LNCaP clone FGC (cell line): ENCODE results near the gene MYRIP.

Source experiments
- DNase-seq: peaks from one replicate; pipeline ENCODE4 v3.0.0-alpha.2; 2011; ENCODE audit warnings: low read depth
- H3K4me3 ChIP-seq: 2 replicates; pipeline ENCODE4 v1.5.1; 2011; ENCODE audit warnings: mild to moderate bottlenecking, low read depth, low read length, control low read depth
- TF ChIP-seq, protein P1 (sequence below): IDR thresholded peaks from 2 replicates; pipeline ENCODE4 v1.5.1; 2012; ENCODE audit warnings: mild to moderate bottlenecking; ENCODE audit not compliant: control insufficient read depth, insufficient read depth; ENCODE audit errors: extremely low read depth

Gene MYRIP

DNA sequence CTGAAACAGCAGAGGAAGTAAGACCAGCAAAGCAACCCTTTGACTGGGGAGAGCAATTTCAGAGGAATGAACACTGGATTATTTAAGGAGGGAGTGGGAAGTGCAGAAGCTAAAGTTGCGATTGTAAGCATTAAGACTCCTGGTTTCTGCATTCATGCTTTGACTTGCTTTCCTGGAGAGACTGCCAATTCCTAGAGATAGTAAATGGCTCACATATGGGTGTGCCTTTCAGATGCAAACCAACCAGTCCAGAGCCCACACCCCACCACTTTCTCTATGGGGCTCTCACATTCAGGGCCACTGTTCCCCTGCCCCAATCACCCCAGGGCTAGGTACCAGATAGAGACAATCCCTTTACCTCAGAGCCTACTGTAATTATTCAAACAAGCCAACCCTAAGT lies 299.2 kb downstream of the MYRIP start:
- no peak overlapping the region for H3K4me3 ChIP-seq
- DNase-seq = no peak
- TF ChIP-seq, protein P1, sequence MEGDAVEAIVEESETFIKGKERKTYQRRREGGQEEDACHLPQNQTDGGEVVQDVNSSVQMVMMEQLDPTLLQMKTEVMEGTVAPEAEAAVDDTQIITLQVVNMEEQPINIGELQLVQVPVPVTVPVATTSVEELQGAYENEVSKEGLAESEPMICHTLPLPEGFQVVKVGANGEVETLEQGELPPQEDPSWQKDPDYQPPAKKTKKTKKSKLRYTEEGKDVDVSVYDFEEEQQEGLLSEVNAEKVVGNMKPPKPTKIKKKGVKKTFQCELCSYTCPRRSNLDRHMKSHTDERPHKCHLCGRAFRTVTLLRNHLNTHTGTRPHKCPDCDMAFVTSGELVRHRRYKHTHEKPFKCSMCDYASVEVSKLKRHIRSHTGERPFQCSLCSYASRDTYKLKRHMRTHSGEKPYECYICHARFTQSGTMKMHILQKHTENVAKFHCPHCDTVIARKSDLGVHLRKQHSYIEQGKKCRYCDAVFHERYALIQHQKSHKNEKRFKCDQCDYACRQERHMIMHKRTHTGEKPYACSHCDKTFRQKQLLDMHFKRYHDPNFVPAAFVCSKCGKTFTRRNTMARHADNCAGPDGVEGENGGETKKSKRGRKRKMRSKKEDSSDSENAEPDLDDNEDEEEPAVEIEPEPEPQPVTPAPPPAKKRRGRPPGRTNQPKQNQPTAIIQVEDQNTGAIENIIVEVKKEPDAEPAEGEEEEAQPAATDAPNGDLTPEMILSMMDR = no peak

DNA sequence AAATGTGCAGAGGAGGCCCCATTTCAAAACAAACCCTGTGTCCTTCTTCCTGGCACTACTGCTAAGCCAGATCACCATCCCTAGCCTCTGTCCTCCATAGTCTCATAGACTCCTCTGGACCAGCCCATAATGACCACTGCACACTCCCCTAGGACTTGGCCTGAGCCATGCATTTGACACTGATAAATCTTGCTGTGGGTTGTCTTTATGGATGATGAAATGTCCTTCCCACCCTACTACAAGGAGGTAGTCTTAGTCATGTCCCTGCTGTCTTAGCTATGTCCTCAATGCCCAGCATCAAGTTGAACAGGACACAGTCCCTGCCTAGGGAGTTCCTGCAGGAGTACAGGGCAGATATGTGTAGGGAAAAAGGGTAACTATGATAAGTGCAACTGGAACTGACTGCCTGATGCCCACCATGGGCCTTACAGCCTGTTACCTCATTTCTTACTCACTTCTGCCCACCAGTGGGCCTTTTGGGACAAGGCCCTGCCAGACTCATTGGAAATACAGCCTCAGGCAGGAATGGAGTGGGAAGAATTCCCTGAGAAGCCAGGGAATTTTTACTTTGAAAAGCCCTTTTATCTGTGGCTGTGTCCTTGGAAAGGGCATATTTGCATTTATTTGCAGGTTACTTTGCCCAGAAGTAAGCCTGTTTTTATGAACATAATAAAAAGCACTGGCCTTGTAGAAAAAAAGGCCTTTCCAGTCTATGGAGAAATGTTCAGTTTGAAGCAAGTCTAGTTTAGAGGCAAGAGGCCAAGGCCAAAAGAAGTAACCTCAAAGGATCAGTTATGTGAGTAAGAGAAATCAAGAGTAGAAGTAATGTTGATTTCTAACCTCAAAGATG lies 300.5 kb downstream of the MYRIP start:
- no peak for DNase-seq
- no peak overlapping the region for H3K4me3 ChIP-seq
- TF ChIP-seq, protein P1 = peak; percentile 38

DNA sequence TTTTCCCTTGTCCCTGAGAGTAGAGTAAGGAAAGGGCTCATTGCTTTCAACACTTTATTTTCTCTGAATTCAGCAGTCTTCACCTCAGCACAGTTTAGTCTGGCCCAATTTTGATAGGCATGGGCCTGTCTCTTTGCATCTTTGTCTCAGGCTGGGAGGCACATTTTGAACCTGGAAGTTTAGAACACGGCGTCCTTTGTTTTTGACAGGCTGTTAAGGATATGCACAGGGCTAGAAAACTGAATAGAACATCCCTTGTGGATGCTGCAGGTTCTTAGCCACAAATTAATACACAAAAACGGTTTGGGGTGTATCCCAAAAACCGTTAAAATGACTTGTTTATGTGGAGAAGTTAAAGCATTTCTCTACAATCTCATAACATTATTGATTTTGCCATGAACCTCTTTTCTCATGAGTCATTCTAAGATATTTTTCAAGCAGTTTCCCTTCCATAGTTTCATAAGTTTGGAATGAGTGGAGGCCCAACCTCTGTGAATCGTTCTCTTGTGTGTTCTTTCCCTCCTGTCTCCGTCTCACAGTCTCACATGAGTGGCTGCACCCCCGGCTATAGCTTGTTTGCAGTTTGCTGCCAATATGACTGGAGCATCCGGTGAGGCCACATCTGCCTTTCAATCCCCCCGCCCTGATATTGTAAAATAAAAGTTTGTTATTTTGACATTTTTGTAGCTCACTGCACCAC lies 307.2 kb downstream of the MYRIP start:
- TF ChIP-seq, protein P1 = no peak
- no peak overlapping the region for H3K4me3 ChIP-seq
- no peak for DNase-seq

DNA sequence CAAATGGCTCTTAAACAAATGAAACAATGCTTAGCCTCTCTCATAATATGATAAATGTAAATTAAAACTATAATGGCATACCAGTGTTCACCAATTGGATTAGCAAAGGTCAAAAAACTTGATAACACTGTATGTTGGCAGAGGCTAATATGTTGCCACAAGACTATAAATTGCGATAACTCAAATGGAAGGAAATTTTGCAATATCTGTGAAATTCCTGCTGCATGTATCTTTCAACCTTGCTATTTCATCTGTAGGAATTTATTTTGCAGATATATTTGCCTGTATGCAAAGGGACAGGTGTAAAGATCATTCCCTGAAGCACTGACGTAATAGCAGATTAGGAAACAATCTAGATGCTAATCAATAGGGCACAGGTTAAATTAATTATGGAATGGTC lies 308.7 kb downstream of the MYRIP start:
- TF ChIP-seq, protein P1 = no peak
- DNase-seq = no peak
- no peak overlapping the region for H3K4me3 ChIP-seq

DNA sequence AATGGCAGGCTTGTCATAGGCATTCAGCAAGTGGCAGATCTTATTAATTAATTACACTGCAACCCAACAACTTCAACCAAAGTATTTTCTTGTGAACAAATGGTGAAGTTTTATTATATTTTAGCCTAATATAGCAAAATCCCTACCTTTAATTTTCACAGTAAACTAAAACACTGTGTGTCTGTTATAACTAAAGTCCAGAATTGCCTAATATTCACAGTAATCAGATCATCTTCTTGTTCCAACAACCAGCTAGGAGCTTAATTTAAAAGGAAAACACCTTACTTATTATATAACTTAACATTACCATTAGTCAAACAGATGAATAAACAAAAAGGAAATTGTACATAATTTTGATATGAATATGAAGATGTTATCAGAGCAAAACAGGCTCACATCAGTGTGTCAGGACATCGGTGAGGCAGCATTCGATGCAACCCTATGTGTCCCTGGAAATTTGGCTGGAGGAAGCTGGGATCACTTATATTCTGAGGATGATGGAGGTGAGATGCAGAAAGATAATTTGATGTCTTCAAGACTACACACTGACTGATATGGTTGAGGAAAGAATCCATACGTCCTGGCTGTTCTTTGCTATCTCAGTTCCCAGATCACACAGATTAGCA lies 310.8 kb downstream of the MYRIP start:
- no peak overlapping the region for H3K4me3 ChIP-seq
- TF ChIP-seq, protein P1 = no peak
- DNase-seq = no peak

DNA sequence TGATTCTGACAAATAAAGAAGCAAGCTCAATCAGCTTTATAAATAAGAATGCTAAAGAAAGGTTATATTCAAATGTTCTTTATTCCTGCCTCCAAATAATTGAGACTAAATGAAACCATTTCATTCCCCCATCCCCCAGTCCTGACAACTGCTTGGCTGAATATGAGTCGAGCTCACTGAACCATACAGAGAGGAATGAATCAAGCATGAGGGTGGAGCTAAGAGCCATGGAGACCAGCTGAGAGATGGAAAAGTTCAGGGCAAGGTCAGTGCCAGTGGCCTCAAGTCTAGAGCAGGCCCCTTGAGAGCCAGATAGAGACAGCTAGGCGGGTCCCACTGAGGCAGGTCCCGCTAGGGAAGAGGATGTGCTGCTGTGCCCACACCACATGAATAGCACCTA lies 311.4 kb downstream of the MYRIP start:
- TF ChIP-seq, protein P1 = no peak
- no peak for DNase-seq
- H3K4me3 ChIP-seq = no peak overlapping the region
